Measurements from ENCODE around the gene NPVF.

Gene NPVF

DNA sequence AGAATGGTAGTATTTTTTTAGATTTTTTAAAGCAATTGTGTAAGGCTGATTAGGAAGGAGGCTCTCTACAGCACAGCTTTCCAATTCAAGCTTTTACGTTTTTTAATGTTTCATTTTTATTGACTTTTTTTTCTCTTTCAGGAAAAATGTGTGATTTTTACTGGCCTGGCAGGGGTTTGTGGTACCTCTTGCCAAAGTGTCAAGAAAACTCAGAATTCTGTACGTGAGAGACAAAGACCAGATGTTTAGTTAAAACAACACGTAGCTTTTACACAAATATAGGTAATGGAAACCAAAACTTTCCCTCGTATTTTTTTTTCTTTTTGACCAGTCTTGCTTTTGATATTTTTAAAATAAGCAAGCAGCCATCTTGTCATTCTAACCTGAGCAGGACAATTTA is 6.0 kb upstream of the NPVF start:
- DNase-seq (ENCODE audit: low spot score): no peak

DNA sequence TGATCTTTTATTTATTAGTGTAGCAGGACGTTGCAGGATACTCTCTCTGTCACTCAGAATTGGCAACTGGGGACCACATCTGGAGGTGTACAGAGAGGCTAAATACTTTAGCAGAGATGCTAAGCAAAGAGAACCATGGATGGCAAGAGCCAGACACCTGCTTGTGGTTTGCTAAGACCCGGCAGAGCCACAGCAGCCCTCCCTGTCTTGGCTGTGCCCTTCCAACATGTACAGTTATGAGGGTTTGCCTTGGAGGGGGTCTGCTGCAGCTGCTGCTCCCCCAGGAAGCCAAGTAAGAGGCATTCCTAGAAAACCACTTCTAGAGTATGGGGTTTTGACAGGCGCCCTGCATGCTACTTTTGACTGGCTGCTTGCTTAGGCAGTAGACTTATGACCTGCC is 5.1 kb downstream of the NPVF start:
- DNase-seq (ENCODE audit: low spot score): no peak

DNA sequence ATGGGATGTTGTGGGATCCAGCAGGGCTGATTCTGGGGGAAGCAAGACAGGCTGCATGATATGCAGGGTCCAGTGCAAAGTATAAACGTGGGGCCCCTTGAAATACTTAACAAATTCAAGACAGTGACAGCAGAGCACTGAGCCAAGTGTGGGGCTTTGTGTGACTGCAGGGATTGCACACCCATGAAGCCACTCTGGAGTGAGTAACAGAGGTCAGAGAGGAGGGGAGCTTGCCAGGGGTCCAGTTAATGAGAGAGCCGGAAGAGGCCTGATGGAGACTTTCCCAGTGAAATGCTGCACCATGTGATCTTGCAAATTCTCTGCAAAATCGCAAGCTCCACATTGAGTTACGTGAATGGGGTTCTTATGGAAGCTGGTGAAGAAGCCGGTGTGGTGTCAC is 5.6 kb downstream of the NPVF start:
- no peak for DNase-seq (ENCODE audit: low spot score)

DNA sequence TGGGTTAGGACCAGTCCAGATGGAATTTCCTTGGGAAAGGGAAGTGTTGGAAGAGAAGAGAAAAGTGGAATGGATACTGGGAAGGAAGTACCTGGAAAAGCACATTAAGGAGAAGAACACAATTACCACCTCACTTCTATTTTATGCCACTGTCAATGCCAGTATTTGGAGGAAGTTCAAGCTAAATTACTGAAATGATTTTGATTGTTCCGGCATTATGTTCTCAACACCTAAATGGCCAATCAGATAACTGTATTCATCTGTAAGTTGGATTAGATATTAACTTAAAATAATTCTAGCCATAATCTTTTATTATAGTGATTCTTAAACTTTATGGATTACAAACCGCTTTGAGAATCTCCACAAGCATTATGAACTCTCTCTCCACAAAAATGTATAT is 7.3 kb downstream of the NPVF start:
- DNase-seq (ENCODE audit: low spot score): no peak

DNA sequence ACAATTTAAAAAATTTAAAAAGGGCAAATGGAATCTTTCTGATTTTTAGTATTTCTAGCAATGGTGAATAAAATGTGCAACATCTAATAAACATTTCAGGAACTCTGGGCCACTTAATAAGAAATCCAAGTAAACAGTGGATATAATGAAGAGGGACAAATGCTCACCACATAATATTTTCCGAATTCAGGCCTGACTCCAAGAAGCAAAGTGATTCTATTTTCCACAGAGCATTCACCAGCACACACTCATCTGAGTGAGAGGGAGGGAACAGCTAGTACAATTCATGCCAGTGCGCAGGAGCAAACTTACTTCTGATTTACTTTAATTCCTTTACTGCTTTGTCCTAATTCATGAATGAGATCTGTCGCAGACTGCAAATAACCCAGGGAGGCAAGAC is 10.1 kb downstream of the NPVF start:
- no peak for DNase-seq (ENCODE audit: low spot score)

DNA sequence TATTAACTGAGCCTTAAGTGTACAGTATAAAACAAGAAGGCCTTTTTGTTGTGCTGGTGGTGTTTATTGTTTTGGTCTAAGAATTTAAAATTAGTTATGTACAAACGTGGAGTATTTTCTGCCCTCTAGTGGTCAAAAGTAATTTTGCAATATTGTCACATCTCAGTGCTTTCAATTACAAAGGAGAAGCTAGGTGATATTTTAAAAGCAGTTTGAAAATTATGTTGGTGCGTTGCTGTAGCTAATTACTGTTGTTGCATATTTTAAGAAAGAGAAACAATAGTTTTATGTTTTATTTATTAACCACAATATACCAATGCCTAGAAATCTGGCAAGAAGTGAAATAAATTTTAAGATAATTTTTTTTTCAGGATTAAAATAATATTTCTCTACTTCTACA is 11.4 kb downstream of the NPVF start:
- DNase-seq (ENCODE audit: low spot score): peak; percentile 59

DNA sequence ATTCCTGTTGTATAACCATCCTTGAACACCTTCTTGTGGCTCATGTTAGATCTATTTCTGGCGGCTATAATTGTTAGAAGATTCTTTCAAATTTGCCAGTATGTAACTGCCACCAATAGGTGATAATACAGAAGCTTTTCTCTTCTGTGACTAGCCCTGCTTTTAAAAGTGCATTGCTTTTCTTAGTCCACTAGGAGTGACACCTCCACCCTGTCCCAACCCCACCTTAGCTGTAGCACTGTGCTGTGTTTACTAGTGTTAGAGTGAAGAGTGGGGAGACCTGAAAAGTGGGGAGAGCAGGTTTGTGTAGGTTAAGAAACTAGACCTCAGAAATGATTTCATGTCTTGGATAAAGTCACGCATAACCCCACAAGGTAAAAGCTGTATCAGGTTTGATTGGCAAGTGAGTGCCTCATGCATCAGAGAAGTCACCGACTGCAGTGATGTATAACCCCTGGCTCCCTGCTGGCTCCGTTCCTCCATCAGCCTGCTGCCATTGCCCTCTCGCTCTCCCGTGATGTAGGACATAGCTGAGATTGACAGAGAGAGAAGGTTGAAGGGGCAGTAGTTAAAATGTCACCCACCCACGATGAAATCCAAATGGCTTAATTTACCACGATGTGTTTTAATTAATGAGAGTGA is 12.5 kb downstream of the NPVF start:
- DNase-seq (ENCODE audit: low spot score): no peak

DNA sequence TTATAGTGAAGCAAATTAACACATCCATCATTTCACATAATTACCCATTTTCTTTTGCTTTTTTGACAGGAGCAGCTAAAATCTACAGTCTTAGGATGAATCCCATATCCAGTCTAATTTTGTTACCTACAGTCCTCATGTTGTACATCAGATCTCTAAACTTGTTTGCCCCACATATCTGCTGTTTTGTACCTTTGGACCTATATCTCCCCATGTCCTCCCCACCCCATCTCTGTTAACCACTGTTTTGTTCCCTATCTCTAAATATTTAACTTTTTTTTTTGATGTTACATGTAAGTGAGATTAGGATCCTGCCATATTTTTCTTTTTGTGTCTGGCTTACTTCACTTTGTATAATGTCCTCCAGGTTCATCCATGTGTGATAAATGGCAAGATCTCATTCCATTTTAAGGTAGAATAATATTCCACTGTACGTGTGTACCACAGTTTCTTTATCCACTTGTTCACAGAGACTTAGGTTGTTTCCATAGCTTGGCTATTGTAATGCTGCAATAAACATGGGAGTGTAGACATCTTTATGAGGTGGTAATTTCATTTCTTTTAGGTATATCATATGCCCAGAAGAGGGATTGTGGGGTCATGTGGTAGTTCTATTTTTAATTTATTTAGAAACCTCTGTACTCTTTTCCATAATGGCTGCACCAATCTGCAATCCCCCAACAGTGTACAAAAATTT is 19.6 kb downstream of the NPVF start:
- DNase-seq (ENCODE audit: low spot score): no peak

DNA sequence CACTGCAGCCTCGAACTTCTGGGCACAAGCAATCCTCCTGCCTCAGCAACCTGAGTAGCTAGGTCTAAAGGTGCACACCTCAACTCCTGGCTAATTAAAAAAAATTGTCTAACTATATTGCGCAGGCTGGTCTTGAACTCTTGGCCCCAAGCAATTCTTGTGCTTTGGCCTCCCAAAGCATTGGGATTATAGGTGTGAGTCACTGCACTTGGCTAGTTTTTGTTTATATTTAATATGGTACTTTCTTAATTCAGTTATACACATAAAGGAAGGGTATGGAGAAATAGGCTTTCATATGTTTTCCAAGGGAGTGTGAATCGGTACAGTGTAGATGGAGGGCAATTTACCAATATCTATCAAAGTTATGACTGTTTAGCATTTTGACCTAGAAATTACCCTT is 20.4 kb downstream of the NPVF start:
- DNase-seq (ENCODE audit: low spot score): no peak

DNA sequence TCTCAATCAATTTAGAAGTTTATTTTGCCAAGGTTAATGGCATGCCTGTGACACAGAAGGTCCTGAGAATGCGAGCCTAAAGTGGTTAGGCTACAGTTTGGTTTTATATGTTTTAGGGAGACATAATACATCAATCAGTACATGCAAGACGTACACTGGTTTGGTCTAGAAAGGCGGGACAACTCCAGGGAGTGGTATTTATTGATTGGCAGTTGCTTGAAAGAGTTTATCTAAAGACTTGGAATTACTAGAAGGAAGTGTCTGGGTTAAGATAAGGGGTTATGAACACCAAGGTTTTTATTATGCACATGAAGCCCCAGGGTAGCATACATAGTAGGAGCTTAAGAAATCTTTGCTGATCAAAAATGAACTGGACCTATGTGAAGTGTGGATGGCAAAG is 21.5 kb downstream of the NPVF start:
- DNase-seq (ENCODE audit: low spot score): no peak

DNA sequence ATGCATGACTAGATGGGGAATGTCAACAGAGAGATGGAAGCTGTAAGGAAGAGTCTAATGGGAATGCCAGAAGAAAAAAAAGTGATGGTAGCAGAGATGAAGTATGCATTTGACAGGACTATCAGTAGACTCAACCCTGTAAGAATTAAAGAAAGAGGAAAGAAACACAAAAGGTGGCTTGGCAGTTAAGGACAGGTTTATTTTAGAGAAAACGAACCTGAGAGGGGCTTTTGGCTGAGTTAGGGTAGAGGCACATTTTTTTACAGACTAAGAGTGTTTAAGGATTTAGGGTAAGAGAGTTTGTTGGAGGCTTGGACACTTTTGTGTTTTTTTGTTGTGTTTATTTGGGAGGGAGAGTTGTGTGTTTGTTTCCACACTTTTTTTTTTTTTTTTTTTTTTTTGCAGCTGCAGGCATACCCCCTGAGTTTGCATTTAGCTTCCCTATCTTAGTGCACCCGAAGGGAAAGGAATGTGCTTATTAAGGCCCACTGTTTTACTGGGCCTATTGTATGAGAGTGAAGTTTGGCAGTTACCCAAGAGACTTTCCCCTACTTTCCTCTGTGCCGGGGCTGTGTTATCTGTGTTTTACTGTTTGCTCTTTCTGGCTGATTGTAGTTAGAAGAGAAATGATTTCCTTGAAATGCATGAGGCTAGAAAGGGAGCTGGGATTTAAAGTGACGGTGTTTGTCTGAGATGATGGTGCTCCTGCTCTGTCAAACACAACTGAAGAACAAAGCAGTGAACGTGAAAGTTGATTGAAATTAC is 32.0 kb downstream of the NPVF start:
- DNase-seq (ENCODE audit: low spot score): no peak

DNA sequence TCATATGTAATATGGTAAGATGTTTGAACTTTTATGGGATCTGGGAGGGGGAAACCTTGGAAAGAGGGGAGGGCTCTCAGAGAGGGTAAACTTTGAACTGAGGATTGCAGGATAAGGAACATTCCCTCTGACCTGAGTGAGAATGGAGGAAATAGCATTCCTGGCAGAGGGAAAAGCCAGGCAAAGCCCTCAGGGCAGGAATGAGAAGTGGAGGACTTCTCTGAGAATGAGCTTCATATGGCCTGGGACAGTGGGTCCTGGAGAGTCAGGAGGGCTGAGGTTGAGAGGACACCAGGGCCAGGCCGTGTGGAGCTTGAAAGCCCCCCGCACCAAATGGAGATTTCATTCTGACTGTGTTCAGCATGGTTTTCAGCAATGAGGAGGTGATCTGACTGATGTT is 34.2 kb downstream of the NPVF start:
- no peak for DNase-seq (ENCODE audit: low spot score)

DNA sequence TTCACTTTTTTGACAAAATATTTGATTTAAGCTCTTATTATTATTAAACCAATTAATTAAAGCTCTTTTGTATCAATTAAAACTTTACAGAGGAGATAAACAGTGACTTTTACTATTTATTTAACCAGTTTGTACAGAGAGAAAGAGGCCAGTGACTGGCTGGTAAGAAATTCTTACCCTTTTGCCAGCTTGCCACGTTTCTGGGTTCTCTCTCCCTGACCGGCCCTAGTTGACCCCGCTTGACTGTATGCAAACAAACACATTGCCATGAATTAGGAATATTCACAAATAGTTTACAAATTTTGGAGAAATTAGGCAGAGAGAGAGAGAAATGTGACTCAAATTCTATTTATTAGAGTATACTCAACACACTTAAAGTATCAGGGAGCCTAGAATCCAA is 36.2 kb downstream of the NPVF start:
- DNase-seq (ENCODE audit: low spot score): no peak

DNA sequence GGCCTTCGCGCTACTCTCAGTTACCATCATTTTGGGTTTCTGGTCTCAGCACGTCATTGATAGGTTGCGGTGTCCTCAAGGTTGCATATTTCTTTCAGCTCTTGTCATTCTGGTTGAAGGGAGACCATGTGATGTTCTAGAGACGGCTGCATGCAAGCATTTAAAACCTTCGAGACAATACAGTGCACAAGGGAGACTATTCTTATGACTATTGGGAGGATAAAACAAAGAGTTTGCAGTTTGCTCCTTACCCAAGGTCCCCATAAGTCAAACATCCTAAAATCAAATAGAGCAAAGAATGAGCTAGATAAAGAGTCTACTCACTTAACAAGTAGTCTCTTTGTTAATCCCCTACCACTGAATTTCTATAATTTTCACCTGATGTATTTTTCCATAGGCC is 39.1 kb downstream of the NPVF start:
- no peak for DNase-seq (ENCODE audit: low spot score)

DNA sequence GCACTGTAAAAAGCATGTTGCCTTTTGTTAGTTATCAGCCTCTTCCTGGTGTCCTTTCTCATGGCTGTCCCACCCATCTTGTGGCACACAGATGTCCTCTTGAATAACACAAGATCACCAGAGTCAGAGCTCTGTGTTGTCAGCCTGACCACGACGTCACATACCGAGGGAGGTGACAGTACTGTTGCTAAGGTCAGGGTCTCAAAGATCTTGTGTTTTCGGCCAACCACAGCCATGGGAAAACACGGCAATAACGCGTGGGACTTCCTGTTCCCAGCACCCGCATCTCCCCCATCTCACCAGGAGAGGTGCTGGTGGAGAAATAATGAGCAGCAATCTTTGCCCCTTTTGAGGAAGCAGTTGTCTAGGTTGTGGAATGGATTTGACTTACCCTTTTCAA is 40.4 kb downstream of the NPVF start:
- DNase-seq (ENCODE audit: low spot score): no peak

DNA sequence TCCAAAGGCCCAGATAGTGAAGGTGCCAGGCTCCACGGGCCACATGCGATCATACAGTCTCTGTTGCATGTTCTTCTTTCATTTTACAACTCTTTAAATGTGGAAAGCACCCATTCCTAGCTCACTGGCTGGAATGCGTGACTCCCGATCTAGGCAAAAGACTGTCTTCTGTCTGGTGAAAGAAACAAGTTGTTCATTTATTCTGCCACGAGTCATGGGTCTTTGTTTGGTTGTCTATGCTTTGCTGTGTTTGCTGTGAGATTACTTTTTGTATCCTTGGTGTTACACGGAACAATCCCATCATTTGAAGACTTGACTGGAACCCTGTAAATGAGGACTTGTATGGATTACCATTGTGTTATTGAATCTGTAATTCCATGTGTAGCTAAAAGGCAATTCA is 41.9 kb downstream of the NPVF start:
- DNase-seq (ENCODE audit: low spot score): peak; percentile 28

DNA sequence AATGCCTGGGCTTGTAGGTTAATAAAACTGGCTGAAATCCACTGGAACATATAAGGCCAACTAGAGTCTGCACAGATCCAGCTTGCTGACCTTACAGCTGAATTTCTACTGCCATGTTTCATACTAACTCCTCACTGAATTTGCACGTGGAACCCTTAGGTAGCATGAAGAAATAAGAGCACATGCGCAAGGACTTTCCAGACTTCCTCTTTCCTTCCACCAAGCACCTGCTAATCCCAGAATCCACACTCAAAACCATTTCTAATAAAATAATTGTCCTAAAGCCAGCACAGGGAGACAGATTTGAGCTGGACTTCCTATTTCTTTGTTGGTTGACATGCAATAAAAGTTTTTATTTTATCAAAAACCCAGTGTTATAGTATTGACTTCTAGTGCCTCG is 46.8 kb downstream of the NPVF start:
- DNase-seq (ENCODE audit: low spot score): no peak

DNA sequence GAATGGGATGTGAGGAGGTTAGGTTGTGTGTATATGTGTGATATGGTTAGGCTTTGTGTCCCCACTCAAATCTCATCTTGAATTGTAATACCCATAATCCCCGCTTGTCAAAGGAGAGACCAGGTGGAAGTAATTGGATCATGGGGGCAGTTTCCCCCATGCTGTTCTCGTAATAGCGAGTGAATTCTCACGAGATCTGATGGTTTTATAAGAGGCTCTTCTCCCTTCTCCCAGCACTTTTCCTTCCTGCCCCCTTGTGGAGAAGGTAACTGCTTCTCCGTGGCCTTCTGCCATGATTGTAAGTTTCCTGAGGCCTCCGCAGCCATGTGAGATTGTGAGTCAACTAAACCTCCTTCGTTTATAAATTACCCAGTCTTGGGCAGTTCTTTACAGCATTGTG is 47.3 kb downstream of the NPVF start:
- DNase-seq (ENCODE audit: low spot score): no peak

DNA sequence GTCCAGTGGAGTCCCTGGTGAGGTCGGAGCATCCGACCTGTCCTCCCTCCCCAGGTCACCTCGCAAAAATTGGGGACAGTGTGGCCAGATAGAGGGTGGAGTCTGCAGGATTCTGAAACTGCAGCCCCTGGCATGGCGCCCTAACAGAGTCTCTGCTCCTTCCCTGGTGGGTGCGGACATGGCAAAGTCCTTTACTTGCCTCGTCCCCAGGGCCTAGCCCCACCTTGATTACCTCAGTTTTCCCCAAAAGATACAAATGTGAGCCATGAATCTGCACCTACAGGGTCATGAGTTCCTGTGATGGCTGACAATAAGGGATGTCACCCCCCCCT is 47.7 kb downstream of the NPVF start:
- DNase-seq (ENCODE audit: low spot score): no peak

DNA sequence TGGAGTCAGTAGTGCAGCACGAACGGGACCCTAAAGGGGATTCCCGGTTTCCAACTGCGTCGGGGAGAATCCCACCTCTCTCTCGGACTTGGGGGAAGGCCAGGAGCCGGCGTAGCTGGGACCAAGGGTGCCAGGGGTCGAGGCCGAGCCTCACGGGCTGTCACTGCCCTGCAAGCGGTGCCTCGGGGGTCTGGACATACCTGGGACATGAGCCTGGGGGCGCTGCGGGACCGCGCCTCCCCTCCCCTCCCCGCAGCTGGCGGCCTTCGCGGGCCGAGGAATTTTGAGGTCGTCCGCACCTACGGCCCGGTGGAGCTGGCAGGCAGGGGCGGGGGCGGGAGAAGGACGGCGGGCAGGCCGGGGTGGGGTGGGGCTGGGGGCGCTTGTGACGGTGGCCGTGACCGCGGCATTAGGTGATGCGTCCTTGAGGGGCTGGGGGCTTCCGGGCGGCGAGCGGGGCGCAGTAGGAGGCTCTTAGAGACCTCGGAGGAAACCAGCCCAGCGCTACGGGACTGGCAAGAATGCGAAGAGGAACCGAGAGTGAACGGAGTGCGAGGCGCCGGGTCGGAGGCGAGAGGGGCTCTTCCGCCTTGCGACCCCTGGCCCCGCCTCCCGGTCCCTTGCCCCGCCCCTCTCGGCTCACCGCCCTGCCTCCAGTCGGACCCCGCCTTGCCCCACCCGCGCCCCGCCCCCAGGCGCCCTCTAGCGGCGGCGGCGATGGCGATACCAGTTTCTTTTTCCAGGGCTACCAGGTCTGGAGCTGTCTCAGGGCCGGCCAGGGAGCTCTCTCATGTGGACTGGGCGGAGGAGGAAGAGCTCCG is 48.3 kb downstream of the NPVF start:
- DNase-seq (ENCODE audit: low spot score): peak; percentile 90

DNA sequence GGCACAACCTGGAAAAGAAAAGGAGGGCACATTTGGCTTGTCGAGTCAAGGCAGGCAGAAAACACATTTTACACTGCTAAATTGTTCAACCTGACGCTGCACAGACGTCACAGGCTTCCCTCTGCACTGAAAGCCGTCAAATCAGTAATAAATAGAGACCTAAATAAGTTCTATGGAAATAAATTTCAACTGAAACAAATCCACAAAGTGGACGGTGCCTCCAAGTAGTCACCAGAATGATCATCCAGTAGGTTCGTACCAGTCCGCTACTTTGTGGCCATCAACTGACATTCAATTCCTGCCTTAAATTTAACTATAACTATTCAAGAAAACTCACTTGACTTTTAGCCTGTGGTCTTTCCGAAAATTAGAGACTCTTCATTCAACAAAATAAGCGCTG is 49.0 kb downstream of the NPVF start:
- DNase-seq (ENCODE audit: low spot score): no peak

Data from Ammon's horn (tissue), 1 donor.